Stimulated activated CD8-positive, alpha-beta memory T cell treated with anti-CD3 and anti-CD28 coated beads, Interleukin-7, amount 100 ng/mL, for 1 hour (primary cell): ENCODE results near the gene LRP8.

Experiments
- DNase-seq, 2 donors: peaks; one replicate each; pipeline ENCODE4 v3.0.0-alpha.2; 2020; ENCODE audit warnings: low read depth in 2 of 2

The LRP8 gene

GRCh38 chr1:53262000-53262399 is 65.9 kb downstream of the LRP8 start:
- DNase-seq, result no peak

- DNase-seq, result no peak
These were observed 67.1 kb downstream of the LRP8 start for GRCh38 chr1:53260631-53261247.

GRCh38 chr1:53259932-53260331 is 67.9 kb downstream of the LRP8 start:
- DNase-seq, result no peak

GRCh38 chr1:53258216-53258615 is 69.7 kb downstream of the LRP8 start:
- no peak for DNase-seq

- DNase-seq, result no peak
These were observed 70.3 kb downstream of the LRP8 start for GRCh38 chr1:53257454-53258081.

GRCh38 chr1:53256511-53257453 is 71.1 kb downstream of the LRP8 start:
- no peak for DNase-seq

- no peak for DNase-seq
These were observed 72.8 kb downstream of the LRP8 start for GRCh38 chr1:53255031-53255430.

- no peak for DNase-seq
These were observed 73.7 kb downstream of the LRP8 start for GRCh38 chr1:53254011-53254640.

GRCh38 chr1:53250325-53250724 is 77.5 kb downstream of the LRP8 start:
- DNase-seq, result no peak

GRCh38 chr1:53249706-53250105 is 78.2 kb downstream of the LRP8 start:
- DNase-seq, result no peak

- DNase-seq, result no peak
These were observed 81.4 kb downstream of the LRP8 start for GRCh38 chr1:53246261-53247134.

- DNase-seq, result no peak
These were observed 83.7 kb downstream of the LRP8 start for GRCh38 chr1:53244141-53244540.

- no peak for DNase-seq
These were observed 85.5 kb downstream of the LRP8 start for GRCh38 chr1:53242381-53242780.

GRCh38 chr1:53241828-53242227 is 86.0 kb downstream of the LRP8 start:
- no peak for DNase-seq

- peak; percentile 93 to 94 for DNase-seq
These were observed 89.4 kb downstream of the LRP8 start, which contains the start of gene MAGOH for GRCh38 chr1:53238197-53239155. Gene MAGOH (minus strand): TSS chr1:53238518. CDS start chr1:53238448, 70 bp downstream.

- DNase-seq, result no peak
These were observed 90.2 kb downstream of the LRP8 start for GRCh38 chr1:53237638-53238037.

- no peak for DNase-seq
These were observed 106.9 kb downstream of the LRP8 start for GRCh38 chr1:53220962-53221286.

GRCh38 chr1:53220171-53220961 is 107.5 kb downstream of the LRP8 start, which contains the start of gene CZIB:
Gene CZIB (minus strand): TSS chr1:53220634. CDS start chr1:53220575, 59 bp downstream.
- peak; percentile 86 to 87 for DNase-seq

GRCh38 chr1:53219711-53220110 is 108.2 kb downstream of the LRP8 start:
- DNase-seq, result no peak
